Stomach (tissue), 9 donors: ENCODE data around the gene XPC. TPM values are rescaled to one million over a fixed set of nuclear protein-coding genes. Genes with fewer than 3 reads are reported as not detected.

ENCODE experiments used
- DNase-seq, 2 donors: peaks; one replicate each; pipeline versions ENCODE4 v3.0.0 to v3.0.0-alpha.2; 2013 to 2019
- H3K27ac ChIP-seq, 5 donors: fragments of 200-600 bp in 4 of 5; sonication (generic) in 4 of 5; one replicate each; pipeline ENCODE4 v1.5.1; 2013 to 2019; ENCODE audit warnings: mild to moderate bottlenecking in 1 of 5, moderate library complexity in 1 of 5
- H3K27me3 ChIP-seq, 3 donors: fragments of 200-600 bp; sonication (generic); one replicate each; pipeline ENCODE4 v1.5.1; 2017 to 2019; ENCODE audit warnings: mixed run types in 1 of 3
- H3K36me3 ChIP-seq, 4 donors: fragments of 200-600 bp; sonication (generic); 1 replicate in 3 of 4; 2 replicates in 1 of 4; pipeline ENCODE4 v1.5.1; 2016 to 2019
- H3K4me1 ChIP-seq, 4 donors: fragments of 200-600 bp; sonication (generic); one replicate each; pipeline ENCODE4 v1.5.1; 2016 to 2019
- H3K4me3 ChIP-seq, 4 donors: fragments of 200-600 bp; sonication (generic) in 3 of 4; one replicate each; pipeline ENCODE4 v1.5.1; 2016 to 2019; ENCODE audit warnings: mild to moderate bottlenecking in 1 of 4
- H3K9me3 ChIP-seq, 4 donors: fragments of 200-600 bp; sonication (generic); one replicate each; pipeline ENCODE4 v1.5.1; 2016 to 2019
- EP300 ChIP-seq: sonication (generic); formaldehyde crosslinking; IDR thresholded peaks from one replicate; pipeline ENCODE4 v1.6.1; 2017; ENCODE audit warnings: antibody characterized with exemption
- POLR2A ChIP-seq, 4 donors: fragments of 450-650 bp; IDR thresholded peaks; one replicate each; pipeline ENCODE4 v1.6.1; 2016; ENCODE audit warnings: antibody characterized with exemption in 4 of 4, control low read depth in 2 of 4, mild to moderate bottlenecking in 1 of 4, moderate library complexity in 1 of 4
- POLR2AphosphoS5 ChIP-seq, 3 donors: sonication (generic); formaldehyde crosslinking; IDR thresholded peaks; one replicate each; pipeline ENCODE4 v1.6.1; 2016; ENCODE audit warnings: antibody characterized with exemption in 3 of 3
- WGBS, 5 donors: extraction: QIAGEN DNeasy Blood & Tissue Kit in 3 of 5; methylation state at CpG; one replicate each; pipeline versions ENCODE4 v1.1.5 to v1.1.7; 2013 to 2018; 5-methylcytosine and 5-hydroxymethylcytosine counted together
- intact Hi-C: fragments of 100-400 bp; cut with DNase I; formaldehyde crosslinking; loops from one replicate; pipeline ENCODE4 v1.15.1; 2023; ENCODE audit warnings: low total_unique reads
- polyA plus RNA-seq, 3 donors: library from polyadenylated mRNA; stranded (reverse); fragments of 200-250 nt; gene quantifications; one replicate each; pipeline ENCODE4 v1.2.3, GENCODE V29; 2013
- total RNA-seq, 5 donors: library from RNA; depleted of rRNA; stranded (reverse); fragments of >200 nt; gene quantifications; one replicate each; pipeline versions ENCODE4 v1.1.0 to v1.2.3, GENCODE V29; 2014 to 2016
- TF ChIP-seq, protein P1 (sequence below), 7 experiments: fragments of 450-650 bp in 4 of 7; fragments of 200-600 bp in 3 of 7; sonication (generic) in 3 of 7; IDR thresholded peaks; one replicate each; pipeline ENCODE4 v1.5.1; 2016 to 2019; ENCODE audit warnings: antibody characterized with exemption in 7 of 7, control low read depth in 2 of 7, mild to moderate bottlenecking in 1 of 7
- donor health status: healthy with polysubstance abuse.
- donor health status: Bipolar disorder and iron deficiency.
- donor health status: healthy.

Gene XPC
- total and polyA plus RNA-seq, 8 donors, result 8.8 to 51.0 (median 36.2) TPM

DNA sequence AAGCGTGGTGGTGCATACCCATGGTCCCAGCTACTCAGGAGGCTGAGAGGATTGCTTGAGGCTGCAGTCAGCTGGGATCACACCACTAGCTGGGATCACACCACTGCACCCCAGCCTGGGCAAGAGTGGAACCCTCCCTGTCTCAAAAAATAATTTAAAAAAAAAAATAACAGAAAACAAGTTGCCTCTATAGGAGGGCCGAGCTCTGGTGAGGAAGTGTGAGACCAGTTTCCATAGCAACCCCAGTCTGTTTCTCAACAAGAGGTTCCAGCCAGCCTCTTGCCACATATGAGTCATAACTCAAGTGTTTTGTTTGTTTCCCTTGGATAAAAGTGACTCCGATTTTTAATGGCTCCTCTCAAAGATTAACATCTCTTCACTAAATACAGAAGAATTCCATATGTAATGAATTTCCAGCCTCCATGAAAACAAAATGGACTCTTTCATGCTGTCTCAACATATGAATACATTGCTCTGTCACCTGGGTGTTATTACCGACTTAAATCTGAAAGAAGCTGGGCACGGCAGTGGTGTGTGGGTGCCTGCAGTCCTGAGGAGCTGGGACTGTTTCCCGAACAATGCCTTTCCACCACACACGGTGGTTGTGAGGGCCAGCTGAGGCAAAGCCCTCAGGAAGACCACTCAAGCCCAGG, 33.9 kb downstream of the XPC start:
- no peak for TF ChIP-seq POLR2A (IDR thresholded peaks at IDR 0.05)
- peak; percentile 55 to 88 (median 68) for TF ChIP-seq POLR2AphosphoS5 (IDR thresholded peaks at IDR 0.05)
- Histone ChIP-seq H3K4me1 (peaks cover 22 to 46% (median 33%) of the 10 kb centered on the region in 4 donors), H3K9me3 (no peaks in the 10 kb centered on the region), H3K27ac (peak overlapping the region; percentile 81 to 92 (median 85)), H3K27me3 (no peaks in the 10 kb centered on the region), H3K4me3 (peak overlapping the region in 3 of 4 donors; percentile 7 to 18 (median 15)), H3K36me3 (peaks cover 35 to 75% (median 73%) of the 10 kb centered on the region in 4 donors)
- intact Hi-C loops, result no loop called here
- 9 to 12% (median 11%) methylated on average over 7 of the region's 7 CpGs for WGBS, 5 donors
- DNase-seq, result peak; percentile 67 to 97

DNA sequence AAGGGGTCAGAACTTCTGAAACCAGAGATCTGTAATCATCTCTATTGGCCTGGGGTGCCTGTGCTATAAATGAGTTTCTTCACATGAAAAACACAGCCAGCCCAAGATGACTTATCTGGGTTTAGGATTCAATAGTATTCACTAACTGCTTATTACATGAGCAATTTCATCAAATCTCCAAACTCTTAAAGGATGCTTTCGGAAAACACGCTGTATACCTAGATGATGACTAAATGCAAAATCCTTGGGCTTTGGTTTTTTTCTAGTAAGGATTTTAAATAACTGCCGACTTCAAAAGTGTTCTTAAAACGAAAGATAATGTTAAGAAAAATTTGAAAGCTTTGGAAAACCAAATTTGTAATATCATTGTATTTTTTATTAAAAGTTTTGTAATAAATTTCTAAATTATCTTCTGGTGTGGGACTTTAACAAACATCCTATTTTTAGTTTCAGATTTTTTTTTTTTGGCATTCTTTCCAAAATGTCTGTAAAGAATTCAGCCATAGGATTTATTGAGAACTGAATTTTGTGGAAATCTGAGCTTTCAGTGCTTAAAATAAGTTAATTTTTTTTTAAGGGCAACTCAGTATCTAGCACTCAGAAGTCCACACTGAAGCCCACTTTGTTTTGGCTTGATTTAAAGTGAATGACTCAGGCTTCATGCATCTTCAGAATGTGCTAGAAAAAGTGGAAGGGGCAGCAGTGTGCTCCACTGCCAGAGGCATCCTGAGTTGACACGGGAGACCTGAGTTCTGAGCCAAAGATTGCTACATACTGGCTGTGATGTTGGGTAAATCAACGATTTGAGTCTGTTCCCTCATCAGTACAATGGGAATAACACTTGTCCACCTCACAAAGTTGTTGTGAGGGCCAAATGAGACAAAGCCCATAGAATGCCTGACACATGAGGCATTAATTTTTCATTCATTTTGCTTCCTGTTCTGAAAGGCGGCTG, 34.9 kb downstream of the XPC start:
- Histone ChIP-seq H3K4me1 (peaks cover 22 to 46% (median 33%) of the 10 kb centered on the region in 4 donors), H3K27me3 (no peaks in the 10 kb centered on the region), H3K4me3 (peak overlapping the region in 1 of 4 donors; percentile 9), H3K9me3 (no peaks in the 10 kb centered on the region), H3K27ac (peak overlapping the region; percentile 47 to 92 (median 85)), H3K36me3 (peaks cover 43 to 78% (median 76%) of the 10 kb centered on the region in 4 donors)
- intact Hi-C loops, result no loop called here
- DNase-seq, result peak in 1 of 2 donors; percentile 64
- WGBS, 5 donors, result 51 to 68% (median 60%) methylated on average over 7 of the region's 7 CpGs
- TF ChIP-seq POLR2A (IDR thresholded peaks at IDR 0.05) (no peak), EP300 (peak; percentile 53), POLR2AphosphoS5 (IDR thresholded peaks at IDR 0.05) (peak; percentile 61 to 81 (median 77))
- TF ChIP-seq, protein P1, sequence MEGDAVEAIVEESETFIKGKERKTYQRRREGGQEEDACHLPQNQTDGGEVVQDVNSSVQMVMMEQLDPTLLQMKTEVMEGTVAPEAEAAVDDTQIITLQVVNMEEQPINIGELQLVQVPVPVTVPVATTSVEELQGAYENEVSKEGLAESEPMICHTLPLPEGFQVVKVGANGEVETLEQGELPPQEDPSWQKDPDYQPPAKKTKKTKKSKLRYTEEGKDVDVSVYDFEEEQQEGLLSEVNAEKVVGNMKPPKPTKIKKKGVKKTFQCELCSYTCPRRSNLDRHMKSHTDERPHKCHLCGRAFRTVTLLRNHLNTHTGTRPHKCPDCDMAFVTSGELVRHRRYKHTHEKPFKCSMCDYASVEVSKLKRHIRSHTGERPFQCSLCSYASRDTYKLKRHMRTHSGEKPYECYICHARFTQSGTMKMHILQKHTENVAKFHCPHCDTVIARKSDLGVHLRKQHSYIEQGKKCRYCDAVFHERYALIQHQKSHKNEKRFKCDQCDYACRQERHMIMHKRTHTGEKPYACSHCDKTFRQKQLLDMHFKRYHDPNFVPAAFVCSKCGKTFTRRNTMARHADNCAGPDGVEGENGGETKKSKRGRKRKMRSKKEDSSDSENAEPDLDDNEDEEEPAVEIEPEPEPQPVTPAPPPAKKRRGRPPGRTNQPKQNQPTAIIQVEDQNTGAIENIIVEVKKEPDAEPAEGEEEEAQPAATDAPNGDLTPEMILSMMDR (IDR thresholded peaks at IDR 0.05), result no peak

DNA sequence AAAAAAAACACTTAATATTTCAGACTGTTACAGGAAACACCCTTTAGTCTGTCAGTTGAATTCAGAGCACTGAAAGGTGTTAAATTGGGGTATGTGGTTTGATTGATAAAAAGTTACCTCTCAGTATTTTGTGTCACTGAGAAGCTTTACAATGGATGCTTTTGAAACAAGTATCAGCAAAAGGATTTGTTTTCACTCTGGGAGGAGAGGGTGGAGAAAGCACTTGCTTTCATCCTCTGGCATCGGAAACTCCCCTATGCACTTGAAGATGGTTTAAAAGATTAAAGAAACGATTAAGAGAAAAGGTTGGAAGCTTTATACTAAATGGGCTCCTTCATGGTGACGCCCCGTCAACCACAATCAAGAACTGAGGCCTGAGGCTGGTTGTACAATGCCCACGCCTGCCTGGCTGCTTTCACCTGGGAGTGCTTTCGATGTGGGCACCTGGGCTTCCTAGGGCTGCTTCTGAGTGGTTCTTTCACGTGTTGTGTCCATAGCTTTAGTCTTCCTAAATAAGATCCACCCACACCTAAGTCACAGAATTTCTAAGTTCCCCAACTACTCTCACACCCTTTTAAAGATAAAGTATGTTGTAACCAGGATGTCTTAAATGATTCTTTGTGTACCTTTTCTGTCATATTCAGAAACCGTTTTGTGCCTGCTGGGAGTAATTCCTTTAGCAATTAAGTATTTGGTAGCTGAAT, 35.7 kb downstream of the XPC start:
- H3K27ac ChIP-seq, result peak overlapping the region in 4 of 5 donors; percentile 81 to 92 (median 88)
- H3K27me3 ChIP-seq, result no peaks in the 10 kb centered on the region
- H3K9me3 ChIP-seq, result no peaks in the 10 kb centered on the region
- H3K4me1 ChIP-seq, result peaks cover 22 to 46% (median 33%) of the 10 kb centered on the region in 4 donors
- WGBS, 5 donors, result 67 to 73% (median 67%) methylated on average over 8 of the region's 8 CpGs
- TF ChIP-seq EP300 (no peak), POLR2A (IDR thresholded peaks at IDR 0.05) (no peak), POLR2AphosphoS5 (IDR thresholded peaks at IDR 0.05) (no peak)
- TF ChIP-seq, protein P1 (IDR thresholded peaks at IDR 0.05), result no peak
- no peak for DNase-seq
- H3K36me3 ChIP-seq, result peaks cover 45 to 78% (median 76%) of the 10 kb centered on the region in 4 donors
- intact Hi-C loops, result no loop called here
- H3K4me3 ChIP-seq, result no peak overlapping the region

DNA sequence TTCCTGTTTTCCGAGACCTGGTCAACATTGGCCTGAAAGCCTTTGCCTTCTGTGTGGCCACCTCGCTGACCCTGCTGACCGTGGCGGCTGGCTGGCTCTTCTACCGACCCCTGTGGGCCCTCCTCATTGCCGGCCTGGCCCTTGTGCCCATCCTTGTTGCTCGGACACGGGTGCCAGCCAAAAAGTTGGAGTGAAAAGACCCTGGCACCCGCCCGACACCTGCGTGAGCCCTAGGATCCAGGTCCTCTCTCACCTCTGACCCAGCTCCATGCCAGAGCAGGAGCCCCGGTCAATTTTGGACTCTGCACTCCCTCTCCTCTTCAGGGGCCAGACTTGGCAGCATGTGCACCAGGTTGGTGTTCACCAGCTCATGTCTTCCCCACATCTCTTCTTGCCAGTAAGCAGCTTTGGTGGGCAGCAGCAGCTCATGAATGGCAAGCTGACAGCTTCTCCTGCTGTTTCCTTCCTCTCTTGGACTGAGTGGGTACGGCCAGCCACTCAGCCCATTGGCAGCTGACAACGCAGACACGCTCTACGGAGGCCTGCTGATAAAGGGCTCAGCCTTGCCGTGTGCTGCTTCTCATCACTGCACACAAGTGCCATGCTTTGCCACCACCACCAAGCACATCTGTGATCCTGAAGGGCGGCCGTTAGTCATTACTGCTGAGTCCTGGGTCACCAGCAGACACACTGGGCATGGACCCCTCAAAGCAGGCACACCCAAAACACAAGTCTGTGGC, 36.6 kb downstream of the XPC start:
- no peaks in the 10 kb centered on the region for H3K9me3 ChIP-seq
- no peak for DNase-seq
- H3K4me1 ChIP-seq, result peaks cover 22 to 54% (median 33%) of the 10 kb centered on the region in 4 donors
- H3K4me3 ChIP-seq, result no peak overlapping the region
- peaks cover 38 to 78% (median 74%) of the 10 kb centered on the region in 4 donors for H3K36me3 ChIP-seq
- peak overlapping the region in 4 of 5 donors; percentile 81 to 92 (median 88) for H3K27ac ChIP-seq
- intact Hi-C loops, result no loop called here
- TF ChIP-seq, protein P1 (IDR thresholded peaks at IDR 0.05), result no peak
- TF ChIP-seq POLR2AphosphoS5 (IDR thresholded peaks at IDR 0.05) (no peak), POLR2A (IDR thresholded peaks at IDR 0.05) (no peak), EP300 (no peak)
- no peaks in the 10 kb centered on the region for H3K27me3 ChIP-seq
- 88 to 91% (median 89%) methylated on average over 9 to 19 of the region's 19 CpGs for WGBS, 5 donors
